HepG2 (cell line): ENCODE measurements around the gene ANKRD22. TPM values are rescaled to one million over a fixed set of nuclear protein-coding genes. Genes with fewer than 3 reads are reported as not detected.
A peak's percentile ranks its signal among the peaks of the same experiment; 100 is the strongest.

ENCODE experiments used
- IKZF1 ChIP-seq: fragments of 450-650 bp; IDR thresholded peaks from 2 replicates; pipeline ENCODE4 v1.7.1; 2016
- MAFK ChIP-seq, 2 experiments: IDR thresholded peaks in 1 of 2; conservative IDR thresholded peaks in 1 of 2; 2 replicates each; pipeline ENCODE4 v1.6.1; 2011; ENCODE audit warnings: improper control_type of control experiment in 2 of 2, low read length in 2 of 2
- PAXIP1 ChIP-seq: sonication (generic); formaldehyde crosslinking; conservative IDR thresholded peaks from 2 replicates; pipeline ENCODE4 v1.4.0; 2020; ENCODE audit warnings: mild to moderate bottlenecking, missing genetic modification reagents, moderate library complexity
- SALL1 ChIP-seq: sonication (generic); formaldehyde crosslinking; IDR thresholded peaks from 2 replicates; pipeline ENCODE4 v1.8.0; 2022; ENCODE audit warnings: mild to moderate bottlenecking, missing genetic modification reagents
- SRF ChIP-seq: IDR thresholded peaks from 2 replicates; pipeline ENCODE4 v1.6.1; 2011; ENCODE audit warnings: mild to moderate bottlenecking, low read depth, low read length, moderate library complexity
- TAF1 ChIP-seq: sonication (generic); formaldehyde crosslinking; IDR thresholded peaks from 2 replicates; pipeline ENCODE4 v1.4.0; 2020; ENCODE audit warnings: missing genetic modification reagents
- TBX3 ChIP-seq: fragments of 450-650 bp; IDR thresholded peaks from 2 replicates; pipeline ENCODE4 v1.6.1; 2017; ENCODE audit warnings: antibody characterized with exemption, mild to moderate bottlenecking, inconsistent platforms, borderline replicate concordance
- TP53 ChIP-seq: sonication (generic); formaldehyde crosslinking; conservative IDR thresholded peaks from 2 replicates; pipeline ENCODE4 v1.4.0; 2020; ENCODE audit warnings: missing genetic modification reagents
- ZBTB40 ChIP-seq, 2 experiments: fragments of 450-650 bp in 1 of 2; sonication (generic) in 1 of 2; formaldehyde crosslinking in 1 of 2; IDR thresholded peaks; 2 replicates each; pipeline versions ENCODE4 v1.6.1 to v1.8.0; 2016 to 2022; ENCODE audit warnings: antibody characterized with exemption in 1 of 2, mild to moderate bottlenecking in 1 of 2, missing genetic modification reagents in 1 of 2
- ZFP82 ChIP-seq: sonication (generic); formaldehyde crosslinking; IDR thresholded peaks from 2 replicates; pipeline ENCODE4 v1.5.1; 2020; ENCODE audit warnings: mild to moderate bottlenecking, missing genetic modification reagents, borderline replicate concordance
- ZNF281 ChIP-seq: sonication (generic); formaldehyde crosslinking; IDR thresholded peaks from 2 replicates; pipeline ENCODE4 v1.4.0; 2020; ENCODE audit warnings: missing genetic modification reagents, borderline replicate concordance
- ZNF350 ChIP-seq: sonication (generic); formaldehyde crosslinking; IDR thresholded peaks from 2 replicates; pipeline ENCODE4 v1.4.0; 2020; ENCODE audit warnings: mild to moderate bottlenecking, low read depth, missing genetic modification reagents, borderline replicate concordance
- ZNF672 ChIP-seq: sonication (generic); formaldehyde crosslinking; IDR thresholded peaks from 2 replicates; pipeline ENCODE4 v1.8.1; 2022; ENCODE audit warnings: missing genetic modification reagents
- polyA plus RNA-seq, 8 experiments: library from polyadenylated mRNA; depleted of rRNA in 3 of 8; stranded (reverse) in 7 of 8; unstranded in 1 of 8; fragments of >200 nt; fragmentation: Illumina TruSeq in 4 of 8; extraction: Trizol in 4 of 8; gene quantifications; 2 replicates each; pipeline versions ENCODE4 v1.2.1 to v1.2.3, GENCODE V29; 2011 to 2016; ENCODE audit warnings: low read depth in 4 of 8, missing spikeins in 1 of 8, mixed read lengths in 1 of 8; ENCODE audit not compliant: insufficient read depth in 1 of 8
- total RNA-seq, 5 experiments: library from RNA; depleted of rRNA; stranded (reverse); fragments of >200 nt; fragmentation: Illumina TruSeq; extraction: Trizol; gene quantifications; 2 replicates each; pipeline ENCODE4 v1.2.3, GENCODE V29; 2016; ENCODE audit warnings: low read depth in 1 of 5

The ANKRD22 gene
- total and polyA plus RNA-seq, 2 of the 13 experiments (the other 11 are each of a cell fraction or from before 2014, with no cell fraction given) = not detected

GRCh38 chr10:88880282-88881076 is 28.8 kb upstream of the ANKRD22 start (continued):
- TF ChIP-seq PAXIP1 (CRISPR knock-in tag) = no peak
- peak; percentile 35; the same call in 1 of the 2 replicates for TF ChIP-seq TAF1 (CRISPR knock-in tag)
- no peak for TF ChIP-seq ZBTB40 (IDR thresholded peaks at IDR 0.05)
- 0 out of 2 replicates have a peak, but pooled peaks have one; percentile 37 for TF ChIP-seq ZBTB40 (CRISPR knock-in tag; IDR thresholded peaks at IDR 0.05)
- TF ChIP-seq MAFK (conservative IDR thresholded peaks at IDR 0.05 in 1 of 2, IDR thresholded peaks at IDR 0.05 in 1 of 2; ENCODE audit: low read length in 2 of 2) = no peak
- peak; percentile 77 for TF ChIP-seq SALL1 (CRISPR knock-in tag)
- TF ChIP-seq SRF = no peak
- no peak for TF ChIP-seq TBX3
- TF ChIP-seq ZNF672 (CRISPR knock-in tag) = no peak
- TF ChIP-seq TP53 (CRISPR knock-in tag) = no peak
- no peak for TF ChIP-seq ZNF281 (CRISPR knock-in tag)
- TF ChIP-seq IKZF1 = no peak
- TF ChIP-seq ZNF350 (CRISPR knock-in tag) = peak; percentile 48; the same call in 1 of the 2 replicates
- no peak for TF ChIP-seq ZFP82 (CRISPR knock-in tag)
